NCI-H526 (cell line): ENCODE results near the gene PGPEP1.
"Not testable (repeated sequence)": the region's sequence is repeated elsewhere in the genome, so short reads cannot be mapped to it uniquely, and the experiment has no call there.

Experiments used
- DNase-seq, 2 experiments: peaks; one replicate each; lab custom pipeline; 2025; lab: John Stamatoyannopoulos, UW

Gene PGPEP1

GRCh38 chr19:18332917-18333530 is 7.4 kb upstream of the PGPEP1 start:
- DNase-seq = no peak

DNA sequence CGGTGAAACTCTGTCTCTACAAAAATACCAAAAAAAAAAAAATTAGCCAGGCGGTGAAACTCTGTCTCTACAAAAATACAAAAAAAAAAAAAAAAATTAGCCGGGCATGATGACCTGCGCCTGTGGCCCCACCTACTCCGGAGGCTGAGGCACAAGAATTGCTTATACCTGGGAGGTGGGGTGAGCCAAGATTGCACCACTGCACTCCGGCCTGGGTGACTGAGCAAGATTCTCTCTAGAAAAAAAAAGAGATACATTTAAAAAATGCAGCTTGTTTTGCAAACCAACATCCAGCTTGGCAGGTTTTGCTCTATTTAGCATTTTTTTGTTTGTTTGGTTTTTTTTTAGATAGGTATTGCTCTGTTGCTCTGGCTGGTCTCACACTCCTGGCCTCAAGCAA is 6.7 kb upstream of the PGPEP1 start:
- DNase-seq = no peak

- DNase-seq = no peak
These were observed 4.3 kb upstream of the PGPEP1 start for GRCh38 chr19:18336121-18336520.

DNA sequence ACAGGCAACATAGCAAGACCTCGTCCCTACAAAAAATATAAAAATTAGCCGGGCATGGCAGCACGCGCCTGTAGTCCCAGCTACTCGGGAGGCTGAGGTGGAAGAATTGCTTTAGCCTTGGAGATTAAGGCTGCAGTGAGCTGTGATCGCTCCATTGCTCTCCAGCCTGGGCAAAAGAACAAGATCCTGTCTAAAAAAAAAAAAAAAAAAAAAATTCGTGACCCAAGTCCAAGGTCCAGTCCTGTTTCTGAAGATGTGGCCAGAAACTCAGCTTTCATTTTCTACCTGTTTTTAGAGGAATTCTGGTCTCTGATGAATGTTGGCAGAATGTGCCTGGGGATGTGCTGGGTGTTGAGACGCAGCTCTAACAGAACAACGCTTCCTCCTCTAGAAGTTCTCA is 1.9 kb upstream of the PGPEP1 start:
- no peak for DNase-seq

GRCh38 chr19:18339723-18340122 is 675 bp upstream of the PGPEP1 start:
- no peak for DNase-seq

DNA sequence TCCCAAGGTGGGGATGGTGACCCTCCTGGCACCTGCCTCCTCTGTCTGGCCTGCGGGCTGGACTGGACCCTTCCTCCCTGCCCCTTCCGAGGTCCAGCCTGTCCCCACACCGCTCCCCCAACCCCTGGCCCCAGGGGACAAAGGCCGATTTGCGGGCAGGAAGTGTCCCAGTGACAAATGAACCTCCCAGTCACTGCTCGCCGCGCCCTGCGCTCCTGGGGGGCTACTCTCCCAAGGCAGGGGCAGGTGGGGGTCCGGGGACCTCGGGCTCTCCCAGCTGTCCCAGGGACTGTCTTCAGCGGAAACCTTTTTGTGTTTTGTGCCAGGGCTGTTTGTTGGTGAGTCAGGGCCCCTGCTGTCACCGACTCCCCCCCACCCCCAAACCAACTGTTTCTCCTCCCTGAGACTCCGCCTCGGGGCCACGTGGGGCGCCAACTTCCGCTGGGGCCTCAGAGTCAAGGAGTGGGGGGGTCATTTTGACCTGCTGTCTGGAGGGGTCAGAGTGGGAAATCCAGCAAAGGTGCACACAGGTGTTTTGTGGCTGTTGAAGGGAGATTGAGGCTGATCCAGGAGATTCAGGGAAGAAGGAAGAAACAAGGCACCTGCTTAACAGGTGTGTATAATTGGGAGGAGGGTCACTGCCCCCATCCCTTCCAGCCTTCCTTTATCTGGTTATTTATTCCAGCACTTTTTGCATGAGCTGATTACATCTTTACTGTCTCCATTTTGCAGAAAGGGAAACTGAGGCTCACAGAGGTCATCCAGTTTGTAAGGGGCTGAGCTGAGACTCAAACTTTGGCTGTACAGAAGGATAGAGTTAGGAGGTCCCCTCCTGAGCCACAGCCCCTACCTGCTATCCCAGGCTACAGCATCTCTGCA is 831 bp downstream of the PGPEP1 start:
- peak in 1 of 2 experiments; percentile 26 for DNase-seq

- DNase-seq = no peak
These were observed 1.8 kb downstream of the PGPEP1 start for GRCh38 chr19:18342090-18342632.

- no peak for DNase-seq
These were observed 4.2 kb downstream of the PGPEP1 start for GRCh38 chr19:18344582-18344950.

GRCh38 chr19:18345296-18345695 is 4.9 kb downstream of the PGPEP1 start:
- no peak for DNase-seq

DNA sequence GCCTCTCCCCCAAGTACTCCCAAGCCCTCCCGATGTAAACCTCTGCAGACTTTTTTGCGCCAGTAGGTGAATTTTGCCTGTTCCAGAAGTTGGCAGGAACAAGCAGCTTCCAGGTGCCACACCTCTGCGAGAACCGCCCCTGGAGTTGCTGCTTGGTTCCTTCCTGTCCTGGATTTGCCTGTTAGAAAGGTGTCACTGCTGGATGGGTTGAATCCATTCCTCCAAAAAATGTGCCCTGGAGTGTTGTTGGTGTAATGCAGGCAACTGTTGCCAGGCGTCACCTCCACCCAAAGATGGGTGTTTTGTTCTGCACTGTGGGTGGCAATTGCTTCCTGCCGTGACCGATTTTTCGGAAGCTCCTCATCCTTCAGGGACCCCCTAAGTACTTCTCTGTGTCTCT is 5.7 kb downstream of the PGPEP1 start:
- no peak for DNase-seq

GRCh38 chr19:18348171-18348570 is 7.8 kb downstream of the PGPEP1 start:
- DNase-seq = no peak

- not testable (repeated sequence) for DNase-seq
These were observed 8.5 kb downstream of the PGPEP1 start for GRCh38 chr19:18348818-18349339.

DNA sequence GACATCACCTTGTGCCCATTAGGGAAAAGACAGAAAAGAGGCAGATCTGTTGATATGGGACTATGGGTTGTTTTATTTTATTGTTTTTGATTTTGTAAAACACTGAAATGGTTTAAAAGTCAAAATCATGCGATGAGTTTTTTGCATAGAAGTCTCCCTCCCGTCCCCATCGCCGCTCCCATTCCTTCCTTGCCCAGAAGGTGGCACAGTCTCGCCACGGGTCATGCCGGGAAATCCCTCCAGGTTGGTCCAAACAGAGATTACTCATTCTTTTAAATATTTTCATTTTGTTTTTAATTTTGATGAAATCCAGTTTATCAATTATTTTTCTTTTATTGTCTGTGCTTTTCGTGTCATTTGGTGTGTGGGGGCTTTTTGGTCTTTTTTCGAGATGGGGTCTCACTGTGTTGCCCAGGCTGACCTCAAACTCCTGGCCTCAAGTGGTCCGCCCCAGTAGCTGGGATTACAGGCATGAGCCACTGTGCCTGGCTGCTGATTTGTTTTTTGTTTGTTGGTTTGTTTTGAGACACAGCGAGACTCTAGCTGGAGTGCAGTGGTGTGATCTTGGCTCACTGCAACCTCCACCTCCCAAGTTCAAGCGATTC is 9.2 kb downstream of the PGPEP1 start:
- peak in 1 of 2 experiments; percentile 17 for DNase-seq

DNA sequence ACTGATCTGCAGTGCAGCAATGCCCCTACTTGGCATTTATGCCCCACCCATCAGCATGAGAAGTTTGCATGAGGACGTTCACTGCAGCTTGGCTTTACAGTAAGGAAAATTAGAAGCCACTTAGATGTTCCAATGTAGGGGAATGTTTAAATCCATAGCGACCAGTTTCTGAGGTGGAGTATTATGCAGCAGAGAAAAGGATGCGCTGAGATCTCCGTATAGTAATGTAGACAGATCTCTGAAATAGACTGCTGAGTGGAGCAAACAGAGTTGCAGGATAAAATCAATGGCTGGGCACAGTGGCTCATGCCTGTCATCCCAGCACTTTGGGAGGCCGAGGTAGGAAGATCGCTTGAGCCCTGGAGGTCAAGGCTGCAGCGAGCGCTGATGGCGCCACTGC is 10.1 kb downstream of the PGPEP1 start:
- no peak for DNase-seq

DNA sequence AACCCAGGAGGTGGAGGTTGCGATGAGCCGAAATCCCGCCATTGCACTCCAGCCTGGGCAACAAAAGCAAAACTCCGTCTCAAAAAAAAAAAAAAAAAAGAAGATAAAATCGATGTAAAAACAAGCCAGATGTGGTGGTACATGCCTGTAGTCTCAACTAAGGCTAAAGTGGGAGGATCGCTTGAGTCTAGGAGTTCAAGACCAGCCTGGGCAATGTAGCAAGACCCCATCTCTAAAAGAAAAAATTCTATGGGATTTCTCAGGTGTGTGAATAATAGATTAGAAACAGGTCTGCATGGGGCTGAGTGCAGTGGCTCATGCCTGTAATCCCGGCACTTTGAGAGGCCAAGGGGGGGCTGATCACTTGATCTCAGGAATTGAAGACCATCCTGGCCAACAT is 11.1 kb downstream of the PGPEP1 start:
- no peak for DNase-seq

DNA sequence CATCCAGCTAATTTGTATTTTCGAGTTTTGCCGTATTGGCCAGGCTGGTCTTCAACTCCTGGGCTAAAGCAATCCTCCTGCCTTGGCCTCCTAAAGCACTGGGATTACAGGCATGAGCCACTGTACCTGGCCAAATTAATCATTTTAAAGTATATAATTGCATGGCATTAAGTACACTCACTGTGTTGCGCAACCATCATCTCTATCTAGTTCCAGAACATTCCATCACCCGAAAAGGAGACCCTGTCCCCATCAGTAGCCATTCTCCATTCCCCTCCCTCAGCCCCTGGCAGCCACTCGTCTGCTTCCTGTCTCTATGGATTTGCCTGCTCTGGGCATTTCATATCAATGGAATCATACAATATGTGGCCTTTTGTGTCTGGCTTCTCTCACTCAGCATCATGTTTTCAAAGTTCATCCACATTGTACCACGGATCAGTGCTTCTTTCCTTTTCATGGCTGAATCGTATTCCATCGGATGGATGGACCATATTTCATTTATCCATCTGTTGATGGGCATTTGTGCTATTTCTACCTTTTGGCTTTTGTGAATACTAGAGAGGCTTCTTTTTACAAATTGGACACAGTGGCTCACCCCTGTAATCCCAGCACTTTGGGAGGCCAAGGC is 13.1 kb downstream of the PGPEP1 start:
- no peak for DNase-seq

DNA sequence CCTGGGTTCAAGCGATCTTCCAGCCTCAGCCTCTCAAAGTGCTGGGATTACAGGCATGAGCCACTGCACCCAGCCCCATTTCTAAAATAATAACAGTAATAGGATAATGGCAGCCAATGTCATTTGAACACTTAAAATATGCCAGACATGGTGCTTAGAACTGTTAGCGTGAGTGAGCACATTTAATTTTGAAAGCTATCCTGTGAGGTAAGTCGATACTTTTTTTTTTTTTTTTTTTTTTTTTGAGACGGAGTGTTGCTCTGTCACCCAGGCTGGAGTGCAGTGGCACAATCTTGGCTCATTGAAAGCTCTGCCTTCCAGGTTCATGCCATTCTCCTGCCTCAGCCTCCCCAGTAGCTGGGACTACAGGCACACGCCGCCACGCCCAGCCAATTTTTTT is 14.3 kb downstream of the PGPEP1 start:
- not testable (repeated sequence) for DNase-seq

DNA sequence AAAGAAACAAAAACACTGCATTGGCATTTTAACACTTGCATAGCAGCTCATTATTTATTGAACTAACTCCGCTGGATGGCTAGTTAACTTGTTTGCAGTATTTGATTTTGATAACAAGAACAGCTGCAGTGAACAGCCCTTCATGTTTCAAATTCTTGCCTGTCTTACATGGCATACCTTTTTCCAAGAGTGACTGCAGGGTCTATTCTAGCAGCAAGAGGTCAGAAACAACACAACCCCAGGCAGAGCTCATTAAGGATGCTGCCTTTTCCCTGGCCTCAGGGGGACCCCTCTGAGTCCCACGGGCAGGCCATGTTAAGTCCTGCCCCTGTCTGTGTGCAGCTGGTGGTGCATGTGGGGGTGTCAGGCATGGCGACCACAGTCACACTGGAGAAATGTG is 16.6 kb downstream of the PGPEP1 start:
- DNase-seq = no peak

GRCh38 chr19:18361646-18362045 is 21.2 kb downstream of the PGPEP1 start:
- no peak for DNase-seq

- DNase-seq = no peak
These were observed 22.6 kb downstream of the PGPEP1 start for GRCh38 chr19:18362934-18363542.

DNA sequence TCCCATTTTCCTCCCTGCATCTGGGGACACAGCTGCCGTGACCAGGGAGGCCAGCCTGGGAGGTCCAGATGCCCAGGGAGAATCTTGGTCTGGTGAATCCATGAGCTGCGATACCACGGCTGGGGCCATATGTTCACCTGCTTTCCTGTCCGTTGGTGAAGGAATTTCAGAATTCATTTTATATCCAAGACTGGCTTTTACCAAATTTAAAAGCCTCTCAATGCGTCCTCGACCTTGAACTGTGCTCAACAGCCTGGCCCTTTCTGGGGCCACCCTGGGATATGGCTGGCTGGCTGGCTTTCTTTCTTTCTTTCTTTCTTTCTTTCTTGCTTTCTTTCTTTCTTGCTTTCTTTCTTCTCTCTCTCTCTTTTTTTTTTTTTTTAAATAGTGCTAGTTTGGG is 23.4 kb downstream of the PGPEP1 start:
- DNase-seq = no peak
